ENCODE data around the gene GOPC. TPM values are rescaled to one million over a fixed set of nuclear protein-coding genes. Genes with fewer than 3 reads are reported as not detected.

Gene GOPC
- total RNA-seq, 1 experiment from 2014 or later: 18.7 TPM

DNA sequence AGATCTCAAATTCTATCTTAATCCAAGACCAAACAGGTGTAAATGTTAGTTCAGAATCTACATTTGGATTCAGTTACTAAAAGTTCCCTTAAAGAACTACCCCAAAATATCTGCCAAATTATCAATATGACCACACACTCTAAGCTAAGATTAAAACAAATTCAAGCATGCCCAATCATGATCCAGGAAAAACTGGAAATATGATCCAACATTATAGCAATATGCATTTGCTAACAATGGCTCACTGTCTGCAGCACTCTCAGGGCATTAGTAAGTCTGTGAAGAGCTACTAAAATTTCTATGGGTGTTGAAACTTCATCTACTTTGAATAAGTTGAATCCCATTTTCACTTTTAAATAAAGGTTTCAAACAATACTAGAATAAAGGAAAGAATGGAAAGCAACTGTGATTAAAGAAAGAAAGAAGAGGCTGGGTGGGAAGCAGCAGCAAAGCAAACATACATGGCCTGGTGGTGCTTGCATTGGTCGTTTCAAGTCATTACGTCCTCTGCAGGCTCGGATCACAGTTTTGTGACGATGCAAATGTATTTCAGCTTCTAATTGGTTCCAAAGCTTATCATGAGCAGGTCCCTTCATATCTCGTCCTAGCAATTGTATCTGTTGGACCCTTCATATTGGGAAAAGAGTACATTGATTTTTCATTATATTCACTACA is 29.2 kb downstream of the GOPC start:
- Mint-ChIP-seq H3K4me3 (no peak overlapping the region), H3K4me1 (peaks cover 2 to 5% of the 10 kb centered on the region in 2 experiments; a peak in 1 of 4 replicates), H3K36me3 (ENCODE audit: insufficient read depth in 1 of 3, low read depth in 3 of 3) (peaks cover 5 to 21% (median 17%) of the 10 kb centered on the region in 3 experiments; a peak in 6 of 7 replicates), H3K27me3 (ENCODE audit: low read depth) (no peaks in the 10 kb centered on the region), H3K27ac (no peak overlapping the region), H3K9me3 (no peaks in the 10 kb centered on the region)
- H4K5ac ChIP-seq (ENCODE audit: insufficient read length, low read depth, low read length): no peak overlapping the region
- no peak overlapping the region for H3K4ac ChIP-seq (ENCODE audit: low read depth, low read length)
- no peak overlapping the region for H3K4me2 ChIP-seq (ENCODE audit: insufficient read depth, insufficient read length, low read length)
- no peak overlapping the region for H3K9ac ChIP-seq (ENCODE audit: extremely low read depth, insufficient read length, low read length)
- H2BK120ac ChIP-seq (ENCODE audit: low read depth, low read length, poor library complexity, severe bottlenecking): no peak overlapping the region
- no peak overlapping the region for H2AK5ac ChIP-seq (ENCODE audit: insufficient read length, low read length)
- no peaks in the 10 kb centered on the region for H3K4me1 ChIP-seq (ENCODE audit: insufficient read depth, low read length)
- H3K56ac ChIP-seq (ENCODE audit: insufficient read length, low read depth, low read length): no peak overlapping the region
- no peak overlapping the region for H3K14ac ChIP-seq (ENCODE audit: insufficient read depth, low read length)
- H2BK12ac ChIP-seq (ENCODE audit: insufficient read length, low read depth, low read length): no peak overlapping the region
- H3K23me2 ChIP-seq (ENCODE audit: insufficient read length, low read depth, low read length, poor library complexity, severe bottlenecking): no peaks in the 10 kb centered on the region
- H3K9me3 ChIP-seq (ENCODE audit: control insufficient read depth, low read depth, low read length): no peaks in the 10 kb centered on the region
- no peaks in the 10 kb centered on the region for H3K27me3 ChIP-seq (ENCODE audit: insufficient read depth, low read length)
- no peak for TF ChIP-seq CTCF (conservative IDR thresholded peaks at IDR 0.05)
- H3K18ac ChIP-seq (ENCODE audit: insufficient read length, low read depth, low read length): no peak overlapping the region
- H3K79me2 ChIP-seq (ENCODE audit: insufficient read depth, low read length): no peaks in the 10 kb centered on the region
- H4K20me1 ChIP-seq (ENCODE audit: control insufficient read depth, insufficient read depth, insufficient read length): no peaks in the 10 kb centered on the region
- H4K91ac ChIP-seq (ENCODE audit: insufficient read length, low read depth, low read length): no peak overlapping the region
- no peak overlapping the region for H3K23ac ChIP-seq (ENCODE audit: insufficient read length, low read depth, low read length)
- H3K79me1 ChIP-seq (ENCODE audit: insufficient read depth, low read depth, low read length, poor library complexity, severe bottlenecking): no peaks in the 10 kb centered on the region
- no peak overlapping the region for H2BK5ac ChIP-seq (ENCODE audit: insufficient read length, low read length)
- no CpG with 5 or more reads among the region's 5 CpGs for WGBS (ENCODE audit: extremely low coverage, insufficient read length, low lambda C conversion rate)
- H2BK15ac ChIP-seq (ENCODE audit: low read depth, low read length): no peak overlapping the region
- H2AFZ ChIP-seq (ENCODE audit: low read length): no peak overlapping the region
- no peak overlapping the region for H3T11ph ChIP-seq (ENCODE audit: low read length)
- DNase-seq: no peak
- no peak overlapping the region for H2BK20ac ChIP-seq (ENCODE audit: low read depth, low read length, poor library complexity, severe bottlenecking)
- H3K27ac ChIP-seq (ENCODE audit: insufficient read length, low read depth, low read length): no peak overlapping the region
- H4K8ac ChIP-seq (replicated peaks; ENCODE audit: insufficient read length, low read depth, low read length): no peak overlapping the region

Measured in H9 (cell line).